PFSK-1 (cell line): ENCODE data around the gene R3HDM1. TPM values are rescaled to one million over a fixed set of nuclear protein-coding genes. Genes with fewer than 3 reads are reported as not detected.
A peak's percentile ranks its signal among the peaks of the same experiment; 100 is the strongest.

Source experiments
- FOXP2 ChIP-seq: optimal IDR thresholded peaks from 2 replicates; pipeline ENCODE3; 2011; ENCODE audit warnings: borderline replicate concordance, control low read depth, inconsistent platforms; ENCODE audit not compliant: insufficient read depth; ENCODE audit errors: extremely low read length, extremely low read depth
- POLR2AphosphoS5 ChIP-seq: IDR thresholded peaks from 2 replicates; pipeline ENCODE4 v1.6.1; 2012; ENCODE audit warnings: low read depth, mild to moderate bottlenecking, control low read depth, low read length, moderate library complexity
- SIN3A ChIP-seq: IDR thresholded peaks from 2 replicates; pipeline ENCODE4 v1.6.1; 2012; ENCODE audit warnings: mild to moderate bottlenecking, low read length, moderate library complexity, borderline replicate concordance; ENCODE audit not compliant: insufficient read depth
- TAF1 ChIP-seq: IDR thresholded peaks from 2 replicates; pipeline ENCODE4 v1.6.1; 2012; ENCODE audit warnings: low read length, control low read depth, borderline replicate concordance; ENCODE audit not compliant: insufficient read depth
- polyA plus RNA-seq: library from polyadenylated mRNA; unstranded; fragments of >200 nt; gene quantifications from one replicate; pipeline ENCODE4 v1.2.1, GENCODE V29; 2012; ENCODE audit warnings: low read depth, missing spikeins; ENCODE audit not compliant: insufficient read length
- TF ChIP-seq, protein P1 (sequence below), 2 experiments: IDR thresholded peaks; 2 replicates each; pipeline versions ENCODE4 v1.6.1 to v1.8.0; 2011 to 2012; ENCODE audit warnings: low read depth in 2 of 2, low read length in 2 of 2, control low read depth in 1 of 2, inconsistent platforms in 1 of 2, mild to moderate bottlenecking in 1 of 2, moderate library complexity in 1 of 2; ENCODE audit not compliant: insufficient read depth in 1 of 2

Gene R3HDM1
- 28.0 TPM for polyA plus RNA-seq

DNA sequence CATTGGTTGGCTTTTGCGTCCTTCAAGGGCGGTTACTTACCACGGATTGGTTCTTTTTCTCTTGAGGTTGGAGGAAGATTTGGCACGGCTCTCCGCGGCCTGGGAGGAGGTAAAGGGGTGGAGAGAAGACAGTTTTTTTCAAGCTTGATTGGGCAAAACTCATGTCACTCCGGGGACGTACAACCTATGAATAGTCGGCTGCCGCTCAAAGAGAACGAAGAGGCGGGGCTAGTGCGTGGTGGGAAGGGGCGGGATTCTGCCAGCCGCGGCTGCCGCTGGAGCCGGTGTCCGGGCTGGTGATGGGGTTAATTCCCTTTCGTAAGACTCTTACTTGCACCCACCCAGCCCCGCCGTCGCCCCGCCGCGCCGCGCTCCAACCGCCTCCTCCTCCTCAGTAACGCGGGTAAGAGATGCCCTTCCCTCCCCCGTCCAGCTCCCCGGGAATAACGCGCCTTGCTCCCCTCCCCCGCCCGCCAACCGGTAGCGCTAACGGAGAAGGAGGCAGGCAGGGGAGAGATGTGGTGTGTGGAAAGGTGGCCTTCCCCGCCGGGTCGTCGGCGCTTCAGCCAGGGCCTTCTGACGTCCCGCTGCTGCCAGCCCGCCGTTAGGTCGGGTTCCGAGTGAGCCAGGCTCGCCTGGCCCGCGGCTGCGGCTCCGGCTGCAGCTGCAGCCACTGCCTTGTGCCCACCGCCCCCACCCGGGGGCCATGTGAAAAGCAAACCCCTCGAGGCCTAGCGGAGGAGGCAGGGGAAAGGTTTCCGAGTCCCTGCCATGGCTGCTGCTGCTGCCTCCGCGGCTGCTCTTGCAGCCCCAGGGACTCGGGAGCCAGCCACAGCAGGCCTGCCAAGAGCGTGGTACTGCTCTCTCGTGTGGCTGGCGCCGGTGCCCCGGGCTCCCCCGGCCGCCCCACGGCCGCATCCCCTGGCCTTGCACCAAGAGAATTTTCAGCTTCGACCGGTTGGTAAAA is at the start of gene R3HDM1:
R3HDM1 (plus strand) TSS at position 254 of the 967 bp plus-strand sequence. CDS start 73,362 bp downstream, outside the sequence.
- TF ChIP-seq FOXP2 (no peak), POLR2AphosphoS5 (peak; percentile 66), TAF1 (0 out of 2 replicates have a peak, but pooled peaks have one; percentile 30)

DNA sequence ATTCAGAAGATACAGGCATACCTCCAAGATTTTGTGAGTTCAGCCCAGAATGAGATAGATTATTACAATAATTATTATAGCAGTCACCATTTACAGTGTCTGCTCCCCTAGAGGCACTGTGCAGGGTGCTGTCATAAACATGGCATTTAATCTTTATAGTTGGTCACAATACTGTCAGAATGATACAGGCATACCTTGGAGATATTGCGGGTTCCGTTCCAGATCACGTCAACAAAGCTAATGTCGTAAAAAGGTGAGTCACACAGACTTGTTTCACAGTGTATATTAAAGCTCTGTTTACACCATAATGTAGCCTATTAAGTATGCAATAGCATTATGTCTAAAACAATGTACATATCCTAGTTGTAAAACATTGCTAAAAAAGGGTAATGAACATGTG is 45.8 kb upstream of the R3HDM1 start:
- no peak for TF ChIP-seq SIN3A
- TF ChIP-seq, protein P1, sequence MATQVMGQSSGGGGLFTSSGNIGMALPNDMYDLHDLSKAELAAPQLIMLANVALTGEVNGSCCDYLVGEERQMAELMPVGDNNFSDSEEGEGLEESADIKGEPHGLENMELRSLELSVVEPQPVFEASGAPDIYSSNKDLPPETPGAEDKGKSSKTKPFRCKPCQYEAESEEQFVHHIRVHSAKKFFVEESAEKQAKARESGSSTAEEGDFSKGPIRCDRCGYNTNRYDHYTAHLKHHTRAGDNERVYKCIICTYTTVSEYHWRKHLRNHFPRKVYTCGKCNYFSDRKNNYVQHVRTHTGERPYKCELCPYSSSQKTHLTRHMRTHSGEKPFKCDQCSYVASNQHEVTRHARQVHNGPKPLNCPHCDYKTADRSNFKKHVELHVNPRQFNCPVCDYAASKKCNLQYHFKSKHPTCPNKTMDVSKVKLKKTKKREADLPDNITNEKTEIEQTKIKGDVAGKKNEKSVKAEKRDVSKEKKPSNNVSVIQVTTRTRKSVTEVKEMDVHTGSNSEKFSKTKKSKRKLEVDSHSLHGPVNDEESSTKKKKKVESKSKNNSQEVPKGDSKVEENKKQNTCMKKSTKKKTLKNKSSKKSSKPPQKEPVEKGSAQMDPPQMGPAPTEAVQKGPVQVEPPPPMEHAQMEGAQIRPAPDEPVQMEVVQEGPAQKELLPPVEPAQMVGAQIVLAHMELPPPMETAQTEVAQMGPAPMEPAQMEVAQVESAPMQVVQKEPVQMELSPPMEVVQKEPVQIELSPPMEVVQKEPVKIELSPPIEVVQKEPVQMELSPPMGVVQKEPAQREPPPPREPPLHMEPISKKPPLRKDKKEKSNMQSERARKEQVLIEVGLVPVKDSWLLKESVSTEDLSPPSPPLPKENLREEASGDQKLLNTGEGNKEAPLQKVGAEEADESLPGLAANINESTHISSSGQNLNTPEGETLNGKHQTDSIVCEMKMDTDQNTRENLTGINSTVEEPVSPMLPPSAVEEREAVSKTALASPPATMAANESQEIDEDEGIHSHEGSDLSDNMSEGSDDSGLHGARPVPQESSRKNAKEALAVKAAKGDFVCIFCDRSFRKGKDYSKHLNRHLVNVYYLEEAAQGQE (IDR thresholded peaks at IDR 0.05; ENCODE audit: insufficient read depth in 1 of 2, low read depth in 2 of 2, low read length in 2 of 2): no peak
- TF ChIP-seq FOXP2: no peak
- no peak for TF ChIP-seq TAF1
- TF ChIP-seq POLR2AphosphoS5: no peak

DNA sequence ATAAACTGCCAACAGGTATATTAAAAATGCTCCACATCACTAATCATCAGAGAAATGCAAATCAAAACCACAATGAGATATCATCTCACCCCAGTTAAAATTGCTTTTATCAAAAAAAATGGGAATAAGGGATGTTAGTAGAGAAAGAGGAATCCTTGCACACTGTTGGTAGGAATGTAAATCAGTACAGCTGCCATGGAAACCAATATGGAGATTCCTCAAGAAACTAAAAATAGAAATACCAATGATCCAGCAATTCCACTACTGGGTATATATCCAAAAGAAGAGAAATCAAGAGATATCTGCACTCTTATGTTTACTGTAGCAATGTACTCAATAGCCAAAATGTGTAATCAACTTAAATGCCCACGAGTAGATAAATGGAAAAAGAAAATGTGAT is 40.9 kb upstream of the R3HDM1 start:
- no peak for TF ChIP-seq FOXP2
- TF ChIP-seq, protein P1 (IDR thresholded peaks at IDR 0.05; ENCODE audit: insufficient read depth in 1 of 2, low read depth in 2 of 2, low read length in 2 of 2): no peak
- TF ChIP-seq SIN3A: no peak

DNA sequence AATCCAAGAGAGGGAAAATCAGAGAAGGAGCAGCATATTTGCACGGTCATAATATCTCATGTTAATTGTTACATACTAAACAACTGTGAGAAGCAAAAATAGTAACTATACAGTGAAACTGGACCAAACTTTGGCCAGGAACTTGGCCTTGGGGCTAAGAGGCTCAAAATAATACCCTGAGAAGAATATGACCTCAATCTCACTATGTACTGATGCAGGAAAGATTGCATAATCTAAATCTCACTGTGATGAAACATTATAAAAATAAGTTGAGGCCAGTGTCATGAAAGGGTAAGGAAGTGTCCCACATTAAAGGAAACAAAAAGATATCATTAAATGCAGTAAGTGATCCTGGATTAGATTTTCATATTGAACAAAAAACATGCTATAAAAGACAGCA is 36.8 kb upstream of the R3HDM1 start:
- no peak for TF ChIP-seq FOXP2
- no peak for TF ChIP-seq SIN3A
- TF ChIP-seq, protein P1 (IDR thresholded peaks at IDR 0.05; ENCODE audit: insufficient read depth in 1 of 2, low read depth in 2 of 2, low read length in 2 of 2): no peak
- no peak for TF ChIP-seq POLR2AphosphoS5
- no peak for TF ChIP-seq TAF1

DNA sequence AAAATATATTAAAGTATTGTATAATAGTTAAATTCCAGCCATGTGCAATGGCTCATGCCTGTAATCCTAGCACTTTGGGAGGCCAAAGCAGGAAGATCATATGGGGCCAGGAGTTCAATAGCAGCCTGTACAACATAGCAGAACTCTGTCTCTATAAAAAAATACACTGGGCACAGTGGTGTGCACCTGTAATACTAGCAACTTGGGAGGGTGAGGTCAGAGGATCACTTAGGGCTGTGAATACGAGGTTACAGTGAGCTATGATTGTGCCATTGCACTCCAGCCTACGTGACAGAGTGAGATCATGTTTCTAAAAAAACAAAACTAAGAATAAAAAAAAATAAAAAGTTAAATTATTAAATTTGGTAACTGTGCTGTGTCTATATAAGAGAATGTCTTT is 36.4 kb upstream of the R3HDM1 start:
- TF ChIP-seq POLR2AphosphoS5 (no peak), TAF1 (no peak), SIN3A (no peak), FOXP2 (no peak)
- TF ChIP-seq, protein P1 (IDR thresholded peaks at IDR 0.05; ENCODE audit: insufficient read depth in 1 of 2, low read depth in 2 of 2, low read length in 2 of 2): no peak
